Measurements from ENCODE around the gene TRIM71.
"Not testable (repeated sequence)": the region's sequence is repeated elsewhere in the genome, so short reads cannot be mapped to it uniquely, and the experiment has no call there.

TRIM71 gene

GRCh38 chr3:32817558-32818228 is at the start of gene TRIM71:
TRIM71 (plus strand) TSS chr3:32817997; CDS start chr3:32818081, 84 bp downstream.
- no peak for DNase-seq (ENCODE audit: low spot score)

DNA sequence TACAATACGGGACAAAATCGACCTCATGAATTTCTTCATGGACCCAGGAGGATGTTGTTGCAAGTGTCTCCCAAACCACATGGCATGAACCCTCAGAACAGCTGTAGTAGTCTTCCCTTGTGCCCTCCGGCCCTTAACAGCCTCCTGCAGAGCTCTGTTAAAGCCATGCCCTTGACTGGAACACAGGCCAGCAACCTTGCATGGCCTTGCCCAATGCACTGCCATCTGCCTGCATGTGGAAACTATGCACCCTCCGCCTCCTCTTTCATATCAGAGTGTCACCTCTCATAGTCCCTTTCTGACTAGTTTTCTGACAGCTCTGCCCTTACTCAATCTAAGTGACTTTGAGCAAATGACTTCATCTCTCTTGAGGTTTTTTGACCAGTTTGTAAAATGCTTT is 39.4 kb upstream of the TRIM71 start:
- no peak for DNase-seq (ENCODE audit: low spot score)

DNA sequence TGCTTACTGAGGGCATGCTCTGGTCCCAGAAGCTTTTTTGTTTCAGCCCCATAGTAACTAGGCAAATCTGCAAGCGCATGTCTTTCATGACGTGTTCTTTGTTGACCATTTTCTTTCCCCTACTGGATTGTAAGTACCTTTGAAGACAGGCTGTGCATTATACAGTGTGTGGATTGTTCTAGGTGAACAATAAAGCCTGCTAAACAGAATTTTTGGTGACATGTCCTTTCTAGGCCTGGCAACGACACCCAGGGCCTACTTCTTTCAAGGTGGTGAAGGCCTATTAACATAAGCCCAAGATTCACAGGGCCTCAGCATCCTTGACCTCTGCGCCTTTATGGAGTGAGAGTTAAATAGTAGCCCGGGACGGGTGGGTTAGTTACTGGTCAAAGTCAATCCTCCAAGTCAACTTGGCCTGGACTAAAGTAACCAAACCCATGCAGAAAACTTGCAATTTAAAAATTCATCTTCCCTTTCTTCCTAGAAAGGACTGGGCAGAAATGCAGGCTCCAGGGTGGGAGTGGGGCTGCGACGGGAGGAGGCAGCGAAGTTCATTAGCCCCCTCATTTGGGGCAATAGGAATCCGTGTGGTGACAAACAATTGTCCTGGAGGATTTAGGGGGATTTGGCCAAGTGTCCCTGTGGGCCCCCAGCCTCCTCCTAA is 37.6 kb upstream of the TRIM71 start:
- DNase-seq (ENCODE audit: low spot score), result no peak

GRCh38 chr3:32780735-32781210 is 37.0 kb upstream of the TRIM71 start:
- DNase-seq (ENCODE audit: low spot score), result no peak

DNA sequence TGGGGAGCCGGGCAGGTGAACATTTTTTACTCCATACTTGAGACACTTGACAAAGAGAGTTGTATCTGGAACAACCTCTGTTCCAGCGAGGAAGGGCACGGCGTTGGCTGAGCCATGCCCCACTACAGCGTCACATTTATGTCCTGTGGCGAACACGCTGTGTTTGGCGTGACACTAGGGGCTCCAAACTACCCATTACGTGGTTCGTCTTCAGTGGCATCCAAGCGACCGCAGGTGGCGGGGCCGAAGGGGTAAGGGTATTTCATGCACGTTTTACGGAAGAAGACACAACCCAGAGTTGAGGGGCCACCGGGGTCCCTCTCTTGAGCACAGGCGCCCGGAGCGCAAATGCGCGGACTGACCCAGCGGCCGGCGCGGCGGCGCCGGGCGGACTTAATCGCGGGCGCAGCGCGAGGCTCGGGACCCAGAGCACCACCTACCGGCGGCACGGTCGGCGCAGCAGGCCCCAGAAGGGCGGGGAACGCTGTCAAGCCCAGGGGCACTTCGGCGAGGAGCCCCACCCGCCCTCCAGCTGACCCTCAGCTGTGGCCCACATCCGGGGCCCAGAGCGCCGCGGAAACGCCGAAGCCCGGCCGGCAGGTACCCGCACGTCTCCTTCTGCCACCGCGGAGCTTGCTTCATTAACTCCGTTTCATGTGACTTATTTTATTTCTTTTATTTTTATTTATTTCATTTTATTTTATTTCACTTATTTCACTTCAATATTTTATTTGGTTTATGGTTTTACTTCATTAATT is 36.4 kb upstream of the TRIM71 start:
- peak; percentile 57 for DNase-seq (ENCODE audit: low spot score)

DNA sequence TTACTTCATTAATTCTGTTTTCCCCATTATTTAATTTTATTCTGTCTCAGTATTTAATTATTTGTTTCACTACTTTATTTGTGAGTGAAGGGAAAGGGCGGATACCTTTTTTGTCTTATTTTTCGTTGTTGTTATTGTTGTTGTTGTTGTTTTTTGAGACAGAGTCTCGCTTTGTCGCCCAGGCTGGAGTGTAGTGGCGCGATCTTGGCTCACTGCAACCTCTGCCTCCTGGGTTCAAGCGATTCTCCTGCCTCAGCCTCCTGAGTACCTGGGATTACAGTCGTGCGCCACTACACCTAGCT is 35.9 kb upstream of the TRIM71 start:
- not testable (repeated sequence) for DNase-seq (ENCODE audit: low spot score)

GRCh38 chr3:32782407-32782806 is 35.4 kb upstream of the TRIM71 start:
- no peak for DNase-seq (ENCODE audit: low spot score)

- DNase-seq (ENCODE audit: low spot score), result no peak
Measured at GRCh38 chr3:32791833-32792232, 26.0 kb upstream of the TRIM71 start.

DNA sequence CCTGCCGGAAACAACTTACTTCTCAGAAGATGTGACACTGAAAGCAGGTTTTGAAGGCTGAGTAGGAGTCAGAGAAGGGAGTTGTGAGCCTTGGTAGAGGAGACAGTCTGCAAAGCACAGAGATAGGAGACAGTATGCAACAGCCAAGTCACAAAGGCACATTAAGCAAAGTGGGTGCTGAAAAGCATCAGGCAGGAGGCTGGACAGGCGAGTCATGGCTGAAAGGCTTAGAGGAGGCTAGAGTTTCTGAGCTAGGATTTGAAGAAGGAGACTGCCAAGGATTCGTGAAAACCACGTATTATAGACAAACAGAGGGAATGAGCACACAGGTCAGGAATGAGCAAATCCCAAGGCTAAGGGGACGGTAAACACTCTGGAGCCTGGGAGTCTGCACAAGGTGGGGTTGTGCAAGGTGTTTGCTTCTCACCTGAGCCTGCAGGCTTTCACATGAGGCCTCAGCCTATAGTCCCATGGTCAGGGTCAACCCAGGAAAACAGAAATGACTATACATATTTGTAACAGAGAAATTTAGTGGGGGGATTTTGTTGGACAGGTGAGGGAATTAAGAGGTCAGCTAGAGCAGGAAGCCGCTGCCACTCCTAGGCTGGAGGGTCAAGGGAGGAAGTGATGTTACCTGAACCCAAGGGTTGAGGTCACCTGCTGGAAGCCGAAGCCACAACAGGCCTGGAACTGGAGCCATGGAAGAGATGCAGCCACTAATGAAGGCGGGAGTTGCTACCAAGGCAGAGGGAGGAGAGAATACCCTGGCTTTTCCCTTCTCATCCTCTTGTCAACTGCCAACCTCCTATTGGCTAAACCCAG is 23.1 kb upstream of the TRIM71 start:
- no peak for DNase-seq (ENCODE audit: low spot score)

DNA sequence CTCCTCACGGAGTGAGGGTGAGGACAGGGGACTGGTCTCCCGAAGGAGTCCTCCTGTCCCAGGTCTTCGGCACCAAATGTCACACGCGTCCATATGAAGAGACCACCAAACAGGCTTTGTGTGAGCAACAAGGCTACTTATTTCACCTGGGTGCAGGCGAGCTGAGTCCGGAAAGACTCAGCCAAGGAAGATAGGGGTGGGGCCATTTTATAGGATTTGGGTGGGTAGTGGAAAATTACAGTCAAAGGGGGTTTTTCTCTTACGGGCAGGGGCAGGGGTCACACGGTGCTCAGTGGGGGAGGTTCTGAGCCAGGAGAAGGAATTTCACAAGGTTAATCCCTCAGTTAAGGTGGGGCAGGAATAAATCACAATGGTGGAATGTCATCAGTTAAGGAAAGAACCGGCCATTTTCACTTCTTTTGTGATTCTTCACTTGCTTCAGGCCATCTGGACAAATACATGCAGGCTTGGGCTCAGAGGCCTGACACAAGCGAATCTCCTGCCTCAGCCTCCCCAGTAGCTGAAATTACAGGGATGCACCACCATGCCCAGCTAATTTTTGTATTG is 21.3 kb upstream of the TRIM71 start:
- DNase-seq (ENCODE audit: low spot score), result not testable (repeated sequence)

DNA sequence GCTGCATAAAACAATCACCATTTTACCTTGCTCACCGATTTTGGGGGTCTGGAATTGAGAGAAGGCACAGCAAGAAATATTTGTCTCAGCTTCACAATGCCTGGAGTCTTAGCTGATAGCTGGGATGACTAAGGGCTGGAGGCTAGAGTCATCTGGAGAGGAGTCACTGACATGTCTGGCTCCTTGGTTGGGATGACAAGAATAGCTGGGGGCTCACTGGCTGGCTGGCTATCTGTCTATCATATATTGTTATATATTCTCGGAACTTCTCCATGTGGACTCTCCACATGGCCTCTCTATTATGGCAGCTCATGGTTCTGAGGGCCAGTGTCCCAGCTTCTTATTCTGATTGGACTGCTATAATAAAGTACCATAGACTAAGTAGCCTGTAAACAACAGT is 20.0 kb upstream of the TRIM71 start:
- DNase-seq (ENCODE audit: low spot score), result no peak

DNA sequence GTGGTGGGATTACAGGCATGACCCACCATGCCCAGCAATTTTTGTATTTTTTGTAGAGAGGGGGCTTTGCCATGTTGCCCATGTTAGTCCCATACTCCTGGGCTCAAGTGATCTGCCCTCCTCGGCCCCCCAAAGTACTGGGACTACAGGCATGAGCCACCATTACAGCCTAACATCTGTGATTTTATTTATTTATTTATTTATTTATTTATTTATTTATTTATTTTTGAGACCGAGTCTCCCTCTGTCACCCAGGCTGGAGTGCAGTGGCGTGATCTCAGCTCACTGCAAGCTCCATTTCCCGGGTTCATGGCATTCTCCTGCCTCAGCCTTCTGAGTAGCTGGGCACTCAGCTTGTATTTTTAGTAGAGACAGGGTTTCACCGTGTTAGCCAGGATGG is 16.4 kb upstream of the TRIM71 start:
- DNase-seq (ENCODE audit: low spot score), result not testable (repeated sequence)

DNA sequence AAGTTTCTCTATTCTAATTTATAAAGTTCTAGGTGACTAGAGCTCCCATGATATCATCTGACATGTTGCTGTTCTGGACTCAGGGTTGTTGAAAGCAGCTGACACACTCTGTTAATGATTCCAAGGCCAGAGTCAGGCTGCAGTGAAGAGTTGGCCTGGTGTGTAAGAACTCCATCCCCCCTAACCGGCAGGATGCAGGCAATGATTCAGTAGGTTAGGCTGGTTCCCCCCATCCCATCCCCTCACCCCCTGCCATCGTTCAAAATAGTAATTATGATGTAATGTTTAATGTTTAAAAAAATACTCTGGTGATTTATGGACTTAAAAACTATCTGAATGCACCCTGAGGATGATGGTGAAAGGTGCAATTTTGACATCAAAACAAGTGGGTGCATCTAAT is 4.6 kb upstream of the TRIM71 start:
- DNase-seq (ENCODE audit: low spot score), result no peak

DNA sequence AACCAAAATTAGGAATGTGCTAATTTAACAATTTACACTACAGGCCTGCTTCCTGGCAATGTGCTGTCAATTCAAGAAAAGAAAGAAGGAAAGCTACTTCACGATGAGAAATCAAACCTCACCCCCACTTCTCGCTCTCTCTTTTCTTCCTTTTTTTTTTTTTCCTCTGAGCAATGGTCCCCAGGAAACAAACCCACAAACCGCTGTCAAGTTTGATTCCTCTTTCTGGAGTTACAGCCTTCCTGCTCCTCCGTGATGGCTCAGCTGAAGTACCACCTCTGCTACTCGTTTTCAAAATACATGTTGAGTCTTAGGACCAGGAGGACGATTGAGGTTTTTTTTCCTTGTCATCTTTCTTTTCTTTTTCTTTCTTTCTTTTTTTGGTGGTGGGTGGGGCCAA is 3.4 kb upstream of the TRIM71 start:
- no peak for DNase-seq (ENCODE audit: low spot score)

GRCh38 chr3:32815841-32816438 is 1.9 kb upstream of the TRIM71 start:
- no peak for DNase-seq (ENCODE audit: low spot score)

DNA sequence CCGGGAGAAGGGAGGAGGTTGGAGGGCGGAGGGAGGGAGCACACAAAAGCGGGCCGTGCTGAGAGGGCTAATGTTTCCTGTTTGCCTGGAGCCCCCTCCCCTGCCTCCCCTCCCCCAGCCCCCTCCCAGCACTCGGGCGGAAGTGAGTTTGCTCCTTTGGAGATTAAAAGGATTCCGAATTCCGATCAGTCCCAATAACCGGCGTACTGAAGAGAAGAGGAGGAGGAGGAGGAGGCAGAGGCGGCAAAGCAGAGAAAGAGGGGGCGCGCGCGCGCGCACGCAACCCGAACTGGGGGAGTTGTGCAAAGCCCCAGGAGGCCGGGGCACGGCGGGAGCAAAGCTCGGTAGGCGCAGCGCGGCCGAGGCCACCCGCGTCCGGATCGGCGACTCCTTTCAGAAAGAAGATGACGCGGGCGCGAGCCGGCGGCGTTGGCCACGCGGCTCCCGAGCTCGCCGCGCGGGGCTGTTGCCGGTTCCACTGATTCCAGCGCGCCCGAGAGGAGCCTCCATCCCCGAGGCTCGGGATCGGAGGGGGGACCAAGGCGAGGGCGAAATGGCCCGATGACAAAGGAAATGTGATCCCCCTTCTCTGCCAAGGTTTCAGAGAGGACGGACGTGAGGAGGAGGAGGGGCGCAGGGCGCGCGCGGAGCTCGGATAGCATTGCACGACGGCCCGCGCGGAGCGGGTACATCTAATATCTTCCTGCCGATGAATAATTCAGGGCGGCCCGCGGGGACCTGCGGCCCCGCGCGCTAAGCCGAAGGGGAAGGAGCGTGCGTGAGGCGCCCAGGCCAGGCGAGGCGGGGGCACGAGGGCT is 1.1 kb upstream of the TRIM71 start:
- DNase-seq (ENCODE audit: low spot score), result no peak

DNA sequence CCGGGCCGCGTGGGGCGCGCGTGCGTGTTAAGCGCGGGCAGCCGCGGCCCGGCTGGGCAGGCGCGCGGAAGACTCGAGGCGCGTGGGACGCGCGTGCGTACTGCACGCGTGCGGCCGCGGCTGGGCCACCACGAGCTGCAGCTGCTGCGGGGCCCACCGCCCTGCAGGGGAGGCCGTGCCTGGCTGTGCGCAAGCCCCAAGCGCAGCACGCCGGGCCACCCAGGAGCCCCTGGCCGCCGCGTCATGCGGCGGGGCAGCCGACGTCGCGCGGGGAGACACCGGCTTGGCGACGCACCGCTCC is 590 bp upstream of the TRIM71 start:
- DNase-seq (ENCODE audit: low spot score), result no peak

- DNase-seq (ENCODE audit: low spot score), result no peak
Measured at GRCh38 chr3:32818229-32818969, 602 bp downstream of the TRIM71 start.

DNA sequence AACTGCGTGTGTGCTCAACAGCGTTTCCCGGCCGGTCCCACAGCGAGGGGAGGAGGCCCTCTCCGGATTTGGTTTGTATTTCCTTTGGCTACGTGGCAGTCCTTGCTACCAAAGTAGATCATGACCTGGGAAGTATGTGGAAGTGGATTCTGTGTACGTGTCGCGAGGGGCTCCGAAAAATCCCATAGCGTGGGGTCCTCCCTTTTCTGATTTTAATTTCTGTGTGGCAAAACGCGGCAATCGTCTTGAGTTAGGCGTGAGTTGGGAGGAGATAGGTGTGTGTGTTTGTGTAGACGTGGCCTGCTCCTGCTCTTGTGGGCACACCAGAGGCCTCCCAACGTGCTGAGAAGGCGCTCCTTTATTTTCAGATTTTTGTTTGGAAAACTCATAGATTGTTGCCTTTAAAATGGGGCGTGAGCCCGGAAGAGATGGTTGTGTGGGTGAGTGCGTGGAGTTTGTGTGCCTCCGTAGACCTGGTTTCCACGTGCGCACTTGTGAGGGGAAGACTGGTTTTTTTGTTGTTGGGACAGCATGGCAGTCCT is 1.2 kb downstream of the TRIM71 start:
- DNase-seq (ENCODE audit: low spot score), result no peak
